ENCODE measurements around the gene CDC27.

DNA sequence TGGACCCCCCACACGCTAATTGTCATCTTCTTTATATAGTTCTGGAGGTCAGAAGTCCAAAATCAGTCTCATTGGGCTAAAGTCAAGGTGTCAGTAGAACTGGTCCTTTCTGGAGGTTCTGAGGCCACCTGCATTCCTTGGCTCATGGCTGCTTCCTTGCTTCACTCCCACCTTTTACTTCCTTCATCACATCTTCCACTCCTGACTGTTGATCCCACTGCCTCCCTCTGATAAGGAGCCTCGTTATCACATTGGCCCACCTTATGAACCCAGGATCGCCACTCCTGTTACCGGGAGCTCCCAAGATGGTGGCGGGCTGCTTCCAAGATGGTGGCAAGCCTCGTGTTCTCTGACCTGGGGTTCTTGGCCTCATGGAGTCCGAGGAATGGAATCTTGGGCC is 83.0 kb downstream of the CDC27 start:
- TF ChIP-seq CTCF (IDR thresholded peaks at IDR 0.05; ENCODE audit: borderline replicate concordance, extremely low read depth, low read length, poor library complexity, severe bottlenecking) (no peak), EZH2 (IDR thresholded peaks at IDR 0.05; ENCODE audit: borderline replicate concordance, low read depth, low read length, severe bottlenecking) (no peak)
